HepG2 (cell line): ENCODE data around the gene CAMK1. TPM values are rescaled to one million over a fixed set of nuclear protein-coding genes. Genes with fewer than 3 reads are reported as not detected.

Experiments
- ARNTL ChIP-seq: sonication (generic); formaldehyde crosslinking; IDR thresholded peaks from 2 replicates; pipeline ENCODE4 v1.4.0; 2020; ENCODE audit warnings: mild to moderate bottlenecking, missing genetic modification reagents
- ATF7-NPFF ChIP-seq: sonication (generic); formaldehyde crosslinking; IDR thresholded peaks from 2 replicates; pipeline ENCODE4 v1.8.1; 2023; ENCODE audit warnings: mild to moderate bottlenecking, low read depth, missing genetic modification reagents, moderate library complexity
- EHMT2 ChIP-seq: fragments of 200-600 bp; sonication (generic); IDR thresholded peaks from 2 replicates; pipeline ENCODE4 v1.7.0; 2017; ENCODE audit warnings: antibody characterized with exemption, low read depth, low read length, borderline replicate concordance
- FOXK2 ChIP-seq: fragments of 450-650 bp; IDR thresholded peaks from 2 replicates; pipeline ENCODE4 v1.6.1; 2016
- GRHL1 ChIP-seq: sonication (generic); formaldehyde crosslinking; conservative IDR thresholded peaks from 2 replicates; pipeline ENCODE4 v1.8.0; 2022; ENCODE audit warnings: missing genetic modification reagents
- MEIS1 ChIP-seq: sonication (generic); formaldehyde crosslinking; IDR thresholded peaks from 2 replicates; pipeline ENCODE4 v1.9.0; 2021; ENCODE audit warnings: mild to moderate bottlenecking, missing genetic modification reagents, moderate library complexity, borderline replicate concordance
- MXD4 ChIP-seq: IDR thresholded peaks from 2 replicates; pipeline ENCODE4 v1.6.1; 2016; ENCODE audit warnings: mild to moderate bottlenecking, missing biosample characterization, missing genetic modification reagents
- ONECUT2 ChIP-seq: sonication (generic); formaldehyde crosslinking; IDR thresholded peaks from 2 replicates; pipeline ENCODE4 v1.4.0; 2020; ENCODE audit warnings: missing genetic modification reagents
- POLR2A ChIP-seq, 2 experiments: IDR thresholded peaks; 2 replicates each; pipeline ENCODE4 v1.6.1; 2011; ENCODE audit warnings: low read depth in 2 of 2, low read length in 2 of 2, mild to moderate bottlenecking in 1 of 2, moderate library complexity in 1 of 2; ENCODE audit not compliant: insufficient read depth in 1 of 2
- POLR2G ChIP-seq: fragments of 200-400 bp; formaldehyde crosslinking; IDR thresholded peaks from 2 replicates; pipeline ENCODE4 v1.6.1; 2018; ENCODE audit warnings: mild to moderate bottlenecking, low read depth, low read length, moderate library complexity
- RORA ChIP-seq: sonication (generic); formaldehyde crosslinking; IDR thresholded peaks from 2 replicates; pipeline ENCODE4 v1.5.0; 2020; ENCODE audit warnings: mild to moderate bottlenecking, missing genetic modification reagents, moderate library complexity
- THRA ChIP-seq: sonication (generic); formaldehyde crosslinking; IDR thresholded peaks from 2 replicates; pipeline ENCODE4 v1.4.0; 2020; ENCODE audit warnings: missing genetic modification reagents, borderline replicate concordance
- TOPORS ChIP-seq: sonication (generic); formaldehyde crosslinking; IDR thresholded peaks from 2 replicates; pipeline ENCODE4 v1.8.0; 2023; ENCODE audit warnings: mild to moderate bottlenecking, missing genetic modification reagents
- ZNF230 ChIP-seq: sonication (generic); formaldehyde crosslinking; IDR thresholded peaks from 2 replicates; pipeline ENCODE4 v1.4.0; 2020; ENCODE audit warnings: mild to moderate bottlenecking, missing genetic modification reagents
- ZNF232 ChIP-seq: sonication (generic); formaldehyde crosslinking; IDR thresholded peaks from 2 replicates; pipeline ENCODE4 v1.4.0; 2020; ENCODE audit warnings: missing genetic modification reagents, borderline replicate concordance
- ZNF24 ChIP-seq: fragments of 450-650 bp; IDR thresholded peaks from 2 replicates; pipeline ENCODE4 v1.6.1; 2017; ENCODE audit warnings: antibody characterized with exemption, mild to moderate bottlenecking
- ZSCAN20 ChIP-seq: sonication (generic); formaldehyde crosslinking; IDR thresholded peaks from 2 replicates; pipeline ENCODE4 v1.4.0; 2020; ENCODE audit warnings: missing genetic modification reagents, mild to moderate bottlenecking, borderline replicate concordance
- ZSCAN21 ChIP-seq: sonication (generic); formaldehyde crosslinking; IDR thresholded peaks from 2 replicates; pipeline ENCODE4 v1.8.0; 2022; ENCODE audit warnings: mild to moderate bottlenecking, missing genetic modification reagents, moderate library complexity, borderline replicate concordance
- polyA plus RNA-seq, 8 experiments: library from polyadenylated mRNA; depleted of rRNA in 3 of 8; stranded (reverse) in 7 of 8; unstranded in 1 of 8; fragments of >200 nt; fragmentation: Illumina TruSeq in 4 of 8; extraction: Trizol in 4 of 8; gene quantifications; 2 replicates each; pipeline versions ENCODE4 v1.2.1 to v1.2.3, GENCODE V29; 2011 to 2016; ENCODE audit warnings: low read depth in 4 of 8, missing spikeins in 1 of 8, mixed read lengths in 1 of 8; ENCODE audit not compliant: insufficient read depth in 1 of 8
- total RNA-seq, 5 experiments: library from RNA; depleted of rRNA; stranded (reverse); fragments of >200 nt; fragmentation: Illumina TruSeq; extraction: Trizol; gene quantifications; 2 replicates each; pipeline ENCODE4 v1.2.3, GENCODE V29; 2016; ENCODE audit warnings: low read depth in 1 of 5
- TF ChIP-seq, protein P1 (sequence below): IDR thresholded peaks from 2 replicates; pipeline ENCODE4 v1.6.1; 2016; ENCODE audit warnings: low read depth, borderline replicate concordance
- TF ChIP-seq, protein P2 (sequence below): sonication (generic); formaldehyde crosslinking; IDR thresholded peaks from 2 replicates; pipeline ENCODE4 v1.4.0; 2020; ENCODE audit warnings: missing genetic modification reagents, low read depth, mild to moderate bottlenecking, borderline replicate concordance
- TF ChIP-seq, protein P3 (sequence below): sonication (generic); formaldehyde crosslinking; IDR thresholded peaks from 2 replicates; pipeline ENCODE4 v1.4.0; 2020; ENCODE audit warnings: missing genetic modification reagents, borderline replicate concordance

Gene CAMK1
- total and polyA plus RNA-seq, 2 of the 13 experiments (the other 11 are each of a cell fraction or from before 2014, with no cell fraction given) = 26.4 to 53.3 TPM

GRCh38 chr3:9731206-9732079 lies 38.3 kb downstream of the CAMK1 start, which contains the start of gene BRPF1 (continued):
- TF ChIP-seq, protein P1, sequence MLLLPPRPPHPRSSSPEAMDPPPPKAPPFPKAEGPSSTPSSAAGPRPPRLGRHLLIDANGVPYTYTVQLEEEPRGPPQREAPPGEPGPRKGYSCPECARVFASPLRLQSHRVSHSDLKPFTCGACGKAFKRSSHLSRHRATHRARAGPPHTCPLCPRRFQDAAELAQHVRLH (CRISPR knock-in tag) = peak; percentile 28; the same call in 1 of the 2 replicates
- TF ChIP-seq THRA (CRISPR knock-in tag) (no peak), ZSCAN20 (CRISPR knock-in tag) (no peak), FOXK2 (no peak), EHMT2 (no peak), ZNF232 (CRISPR knock-in tag) (peak; percentile 73; the same call in 1 of the 2 replicates), POLR2G (peak; percentile 74), ATF7-NPFF (CRISPR knock-in tag) (peak; percentile 57; the same call in 1 of the 2 replicates), TOPORS (CRISPR knock-in tag) (no peak), ARNTL (CRISPR knock-in tag) (peak; percentile 61), GRHL1 (CRISPR knock-in tag) (no peak), ZSCAN21 (CRISPR knock-in tag) (0 out of 2 replicates have a peak, but pooled peaks have one; percentile 45), RORA (no peak), ONECUT2 (CRISPR knock-in tag) (no peak), MXD4 (peak; percentile 60; the same call in 1 of the 2 replicates), ZNF230 (CRISPR knock-in tag) (peak; percentile 48; the same call in 1 of the 2 replicates), ZNF24 (0 out of 2 replicates have a peak, but pooled peaks have one; percentile 59), MEIS1 (CRISPR knock-in tag) (no peak), POLR2A (IDR thresholded peaks at IDR 0.05; ENCODE audit: insufficient read depth in 1 of 2, low read depth in 2 of 2, low read length in 2 of 2) (peak; percentile 55 to 71)
- TF ChIP-seq, protein P2, sequence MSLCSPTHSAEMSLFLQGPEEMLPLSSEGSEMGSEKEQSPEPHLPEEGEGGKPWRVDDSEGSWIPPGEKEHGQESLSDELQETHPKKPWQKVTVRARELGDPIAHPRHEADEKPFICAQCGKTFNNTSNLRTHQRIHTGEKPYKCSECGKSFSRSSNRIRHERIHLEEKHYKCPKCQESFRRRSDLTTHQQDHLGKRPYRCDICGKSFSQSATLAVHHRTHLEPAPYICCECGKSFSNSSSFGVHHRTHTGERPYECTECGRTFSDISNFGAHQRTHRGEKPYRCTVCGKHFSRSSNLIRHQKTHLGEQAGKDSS (CRISPR knock-in tag) = no peak; the same call in 1 of the 2 replicates
- TF ChIP-seq, protein P3, sequence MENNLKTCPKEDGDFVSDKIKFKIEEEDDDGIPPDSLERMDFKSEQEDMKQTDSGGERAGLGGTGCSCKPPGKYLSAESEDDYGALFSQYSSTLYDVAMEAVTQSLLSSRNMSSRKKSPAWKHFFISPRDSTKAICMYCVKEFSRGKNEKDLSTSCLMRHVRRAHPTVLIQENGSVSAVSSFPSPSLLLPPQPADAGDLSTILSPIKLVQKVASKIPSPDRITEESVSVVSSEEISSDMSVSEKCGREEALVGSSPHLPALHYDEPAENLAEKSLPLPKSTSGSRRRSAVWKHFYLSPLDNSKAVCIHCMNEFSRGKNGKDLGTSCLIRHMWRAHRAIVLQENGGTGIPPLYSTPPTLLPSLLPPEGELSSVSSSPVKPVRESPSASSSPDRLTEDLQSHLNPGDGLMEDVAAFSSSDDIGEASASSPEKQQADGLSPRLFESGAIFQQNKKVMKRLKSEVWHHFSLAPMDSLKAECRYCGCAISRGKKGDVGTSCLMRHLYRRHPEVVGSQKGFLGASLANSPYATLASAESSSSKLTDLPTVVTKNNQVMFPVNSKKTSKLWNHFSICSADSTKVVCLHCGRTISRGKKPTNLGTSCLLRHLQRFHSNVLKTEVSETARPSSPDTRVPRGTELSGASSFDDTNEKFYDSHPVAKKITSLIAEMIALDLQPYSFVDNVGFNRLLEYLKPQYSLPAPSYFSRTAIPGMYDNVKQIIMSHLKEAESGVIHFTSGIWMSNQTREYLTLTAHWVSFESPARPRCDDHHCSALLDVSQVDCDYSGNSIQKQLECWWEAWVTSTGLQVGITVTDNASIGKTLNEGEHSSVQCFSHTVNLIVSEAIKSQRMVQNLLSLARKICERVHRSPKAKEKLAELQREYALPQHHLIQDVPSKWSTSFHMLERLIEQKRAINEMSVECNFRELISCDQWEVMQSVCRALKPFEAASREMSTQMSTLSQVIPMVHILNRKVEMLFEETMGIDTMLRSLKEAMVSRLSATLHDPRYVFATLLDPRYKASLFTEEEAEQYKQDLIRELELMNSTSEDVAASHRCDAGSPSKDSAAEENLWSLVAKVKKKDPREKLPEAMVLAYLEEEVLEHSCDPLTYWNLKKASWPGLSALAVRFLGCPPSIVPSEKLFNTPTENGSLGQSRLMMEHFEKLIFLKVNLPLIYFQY (CRISPR knock-in tag) = no peak
